ENCODE data around the gene CPM.
A peak's percentile ranks its signal among the peaks of the same experiment; 100 is the strongest.

The CPM gene

DNA sequence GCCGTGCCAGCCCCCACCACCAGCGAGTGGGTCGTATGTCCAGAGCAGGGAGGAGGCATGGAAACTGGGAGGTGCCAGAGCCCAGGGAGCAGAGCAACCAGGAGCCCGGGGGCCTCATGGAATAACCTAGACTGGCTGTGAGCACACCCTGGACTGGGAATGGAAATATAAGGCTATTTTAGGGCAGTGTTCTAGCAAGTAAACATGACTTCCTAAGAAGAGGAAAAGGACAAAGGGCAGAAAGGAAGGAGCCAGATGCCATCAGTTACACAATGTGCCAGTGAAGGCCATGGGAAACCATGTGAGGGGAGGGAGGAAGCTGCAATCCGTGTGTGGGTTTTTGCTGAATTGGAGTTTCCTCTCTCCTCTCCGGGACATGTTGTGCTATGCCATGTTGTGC lies 18.7 kb upstream of the CPM start:
- peak in 1 of 2 donors; percentile 41 for DNase-seq
- H3K9me3 ChIP-seq: no peaks in the 10 kb centered on the region
- H3K4me1 ChIP-seq: no peaks in the 10 kb centered on the region
- intact Hi-C loops (cut with DNase I; ENCODE audit: low total_unique reads): no loop called here
- H3K27ac ChIP-seq: no peak overlapping the region
- no peak overlapping the region for H3K4me3 ChIP-seq
- no peaks in the 10 kb centered on the region for H3K27me3 ChIP-seq
- H3K36me3 ChIP-seq: no peaks in the 10 kb centered on the region
- TF ChIP-seq, protein P1, sequence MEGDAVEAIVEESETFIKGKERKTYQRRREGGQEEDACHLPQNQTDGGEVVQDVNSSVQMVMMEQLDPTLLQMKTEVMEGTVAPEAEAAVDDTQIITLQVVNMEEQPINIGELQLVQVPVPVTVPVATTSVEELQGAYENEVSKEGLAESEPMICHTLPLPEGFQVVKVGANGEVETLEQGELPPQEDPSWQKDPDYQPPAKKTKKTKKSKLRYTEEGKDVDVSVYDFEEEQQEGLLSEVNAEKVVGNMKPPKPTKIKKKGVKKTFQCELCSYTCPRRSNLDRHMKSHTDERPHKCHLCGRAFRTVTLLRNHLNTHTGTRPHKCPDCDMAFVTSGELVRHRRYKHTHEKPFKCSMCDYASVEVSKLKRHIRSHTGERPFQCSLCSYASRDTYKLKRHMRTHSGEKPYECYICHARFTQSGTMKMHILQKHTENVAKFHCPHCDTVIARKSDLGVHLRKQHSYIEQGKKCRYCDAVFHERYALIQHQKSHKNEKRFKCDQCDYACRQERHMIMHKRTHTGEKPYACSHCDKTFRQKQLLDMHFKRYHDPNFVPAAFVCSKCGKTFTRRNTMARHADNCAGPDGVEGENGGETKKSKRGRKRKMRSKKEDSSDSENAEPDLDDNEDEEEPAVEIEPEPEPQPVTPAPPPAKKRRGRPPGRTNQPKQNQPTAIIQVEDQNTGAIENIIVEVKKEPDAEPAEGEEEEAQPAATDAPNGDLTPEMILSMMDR (IDR thresholded peaks at IDR 0.05): no peak

DNA sequence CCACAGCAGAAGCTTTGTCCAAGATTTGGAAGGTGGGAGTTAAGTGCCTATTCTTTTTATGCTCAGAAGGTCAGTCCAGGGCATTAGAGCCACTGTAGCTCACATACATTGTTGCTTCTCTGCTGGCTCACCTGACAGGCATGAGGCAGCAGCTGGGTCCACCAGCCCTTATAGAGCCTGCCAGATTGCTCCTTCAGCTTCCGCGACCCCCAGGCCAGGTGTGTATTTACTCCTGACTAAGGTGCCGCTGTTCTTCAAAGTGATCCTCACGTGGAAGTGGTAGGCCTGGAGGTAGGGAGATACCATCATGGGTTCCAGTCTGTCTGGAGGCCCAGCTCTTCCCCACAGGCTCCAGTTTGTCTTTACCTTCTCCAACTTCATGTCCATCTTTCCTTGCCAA lies 17.5 kb upstream of the CPM start:
- DNase-seq: no peak
- Histone ChIP-seq H3K4me3 (no peak overlapping the region), H3K4me1 (no peaks in the 10 kb centered on the region), H3K9me3 (no peaks in the 10 kb centered on the region), H3K36me3 (no peaks in the 10 kb centered on the region), H3K27me3 (no peaks in the 10 kb centered on the region), H3K27ac (no peak overlapping the region)
- intact Hi-C loops (cut with DNase I; ENCODE audit: low total_unique reads): no loop called here
- TF ChIP-seq, protein P1 (IDR thresholded peaks at IDR 0.05): no peak

DNA sequence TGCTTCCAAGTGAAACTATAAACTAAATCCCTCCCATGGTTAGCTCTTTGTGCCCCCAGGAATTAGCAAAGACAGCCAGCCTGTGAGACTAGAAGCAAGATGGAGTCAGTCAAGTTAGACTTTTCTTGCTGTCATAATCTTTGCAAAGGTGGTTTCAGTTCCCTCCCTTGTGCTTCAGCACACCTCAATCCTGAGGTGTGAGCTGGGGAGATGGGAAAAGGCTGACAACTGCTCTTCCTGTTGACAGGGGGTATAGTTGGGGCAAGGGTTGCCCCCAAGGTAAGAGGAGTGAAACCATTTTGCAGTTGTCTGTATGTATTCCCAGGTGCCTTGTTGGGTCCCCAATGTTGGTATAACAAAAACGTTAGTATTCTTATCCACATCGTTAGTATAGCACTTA lies 12.3 kb upstream of the CPM start:
- Histone ChIP-seq H3K4me3 (no peak overlapping the region), H3K27ac (no peak overlapping the region), H3K36me3 (no peaks in the 10 kb centered on the region), H3K9me3 (no peaks in the 10 kb centered on the region), H3K4me1 (no peaks in the 10 kb centered on the region), H3K27me3 (peaks cover 0 to 3% of the 10 kb centered on the region in 2 donors)
- intact Hi-C loops (cut with DNase I; ENCODE audit: low total_unique reads): no loop called here
- DNase-seq: no peak
- TF ChIP-seq, protein P1 (IDR thresholded peaks at IDR 0.05): no peak

DNA sequence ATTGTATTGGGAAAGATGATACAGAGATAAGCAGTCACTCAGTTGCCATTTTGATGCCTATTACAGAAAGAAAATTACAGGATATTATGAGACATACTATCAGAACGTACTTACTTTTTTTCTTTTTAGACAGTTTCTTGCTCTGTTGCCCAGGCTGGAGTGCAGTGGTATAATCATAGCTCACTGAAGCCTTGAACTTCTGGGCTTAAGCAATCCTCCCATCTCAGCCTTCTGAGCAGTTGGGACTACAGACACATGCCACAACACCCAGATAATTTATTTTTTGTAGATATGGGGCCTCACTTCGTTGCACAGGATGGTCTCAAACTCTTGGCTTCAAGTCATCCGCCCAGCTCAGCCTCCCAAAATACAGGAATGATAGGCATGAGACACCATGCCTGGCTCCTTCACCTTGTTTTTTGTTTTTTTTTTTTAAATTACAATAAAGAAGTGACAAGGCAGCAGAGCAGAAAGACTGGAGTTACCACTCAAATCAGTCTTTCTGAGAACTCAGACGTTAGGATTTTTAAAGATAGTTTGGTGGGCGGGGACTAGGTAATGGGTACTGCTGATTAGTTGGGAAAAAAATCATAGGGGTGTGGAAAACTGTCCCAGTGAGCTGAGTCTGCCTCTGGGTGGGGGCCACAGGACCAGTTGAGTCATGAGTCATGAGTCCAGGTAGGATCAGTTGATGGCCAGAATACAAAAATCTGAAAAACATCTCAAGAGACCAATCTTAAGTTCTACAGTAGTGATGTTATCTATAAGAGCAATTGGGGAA lies 11.5 kb upstream of the CPM start:
- no peaks in the 10 kb centered on the region for H3K36me3 ChIP-seq
- no peaks in the 10 kb centered on the region for H3K9me3 ChIP-seq
- TF ChIP-seq, protein P1 (IDR thresholded peaks at IDR 0.05): no peak
- no peaks in the 10 kb centered on the region for H3K4me1 ChIP-seq
- H3K4me3 ChIP-seq: no peak overlapping the region
- peaks cover 0 to 3% of the 10 kb centered on the region in 2 donors for H3K27me3 ChIP-seq
- intact Hi-C loops (cut with DNase I; ENCODE audit: low total_unique reads): no loop called here
- DNase-seq: no peak
- H3K27ac ChIP-seq: no peak overlapping the region

DNA sequence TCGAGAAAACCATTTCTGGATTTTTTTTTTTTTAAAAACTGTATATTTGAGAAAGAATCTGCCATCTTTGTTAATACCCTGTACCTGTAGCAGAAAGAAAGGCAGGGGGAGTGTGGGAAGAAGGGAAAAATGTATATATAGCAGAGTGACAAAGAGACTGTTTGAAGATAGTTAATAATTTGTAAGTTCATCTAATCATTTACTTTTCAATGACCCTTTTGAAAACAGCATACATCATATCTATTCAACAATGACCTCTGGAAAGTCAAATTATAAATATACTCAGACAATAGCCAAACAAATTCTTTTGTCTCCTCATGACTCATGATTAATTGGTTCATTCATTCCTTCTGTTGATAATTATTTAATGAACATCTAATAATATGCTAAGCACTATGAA lies 10.9 kb upstream of the CPM start:
- no peaks in the 10 kb centered on the region for H3K9me3 ChIP-seq
- intact Hi-C loops (cut with DNase I; ENCODE audit: low total_unique reads): no loop called here
- no peaks in the 10 kb centered on the region for H3K4me1 ChIP-seq
- DNase-seq: no peak
- H3K4me3 ChIP-seq: no peak overlapping the region
- no peaks in the 10 kb centered on the region for H3K36me3 ChIP-seq
- TF ChIP-seq, protein P1 (IDR thresholded peaks at IDR 0.05): no peak
- peaks cover 0 to 3% of the 10 kb centered on the region in 2 donors for H3K27me3 ChIP-seq
- H3K27ac ChIP-seq: no peak overlapping the region
